Activated CD4-positive, CD25-positive, alpha-beta regulatory T cell treated with anti-CD3 and anti-CD28 coated beads, Interleukin-2, amount 50 U/mL, for 24 hours (primary cell): ENCODE data around the gene TTYH1.
"Not testable (repeated sequence)": the region's sequence is repeated elsewhere in the genome, so short reads cannot be mapped to it uniquely, and the experiment has no call there.

ENCODE experiments used
- ATAC-seq, 2 donors: fragments of 150-1000 bp; cut with Tn5 transposase; one replicate each; pipeline ENCODE4 v1.10.0; 2021; ENCODE audit warnings: mild to moderate bottlenecking in 1 of 2, moderate library complexity in 1 of 2

The TTYH1 gene

DNA sequence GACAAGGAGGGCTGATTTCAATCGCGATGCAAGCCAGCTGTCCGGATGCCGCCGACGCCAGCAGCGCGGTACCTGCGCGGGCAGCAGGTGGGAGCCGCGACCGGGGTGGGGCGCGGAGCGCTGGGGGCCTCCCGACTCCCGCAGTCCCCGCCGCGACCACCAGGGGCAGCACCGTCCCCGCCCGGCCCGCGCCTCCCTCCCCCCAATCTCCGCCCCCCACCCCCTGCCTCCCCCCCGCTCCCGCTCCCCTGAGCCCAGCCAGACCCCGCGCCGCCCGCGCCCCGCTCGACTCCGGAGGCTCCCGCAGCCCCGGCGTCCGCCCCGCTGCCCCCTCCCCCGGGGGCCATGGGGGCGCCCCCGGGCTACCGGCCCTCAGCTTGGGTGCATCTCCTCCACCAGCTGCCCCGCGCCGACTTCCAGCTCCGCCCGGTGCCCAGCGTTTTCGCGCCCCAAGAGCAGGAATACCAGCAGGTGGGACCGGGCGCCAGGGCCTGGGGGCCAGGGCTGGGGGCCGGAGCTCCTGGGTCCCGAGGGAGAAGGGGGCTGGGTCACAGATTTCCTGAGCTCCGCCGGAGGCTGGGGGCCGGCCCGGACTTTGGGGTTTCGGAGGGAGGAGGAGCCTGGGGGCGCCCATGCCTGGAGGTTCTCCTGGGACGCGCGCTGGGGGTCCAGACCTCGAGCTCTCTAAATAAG, at the start of gene TTYH1:
TTYH1 (plus strand) TSS at position 257 of the 693 bp plus-strand sequence; CDS start at position 346, 89 bp downstream.
- ATAC-seq: no peak

DNA sequence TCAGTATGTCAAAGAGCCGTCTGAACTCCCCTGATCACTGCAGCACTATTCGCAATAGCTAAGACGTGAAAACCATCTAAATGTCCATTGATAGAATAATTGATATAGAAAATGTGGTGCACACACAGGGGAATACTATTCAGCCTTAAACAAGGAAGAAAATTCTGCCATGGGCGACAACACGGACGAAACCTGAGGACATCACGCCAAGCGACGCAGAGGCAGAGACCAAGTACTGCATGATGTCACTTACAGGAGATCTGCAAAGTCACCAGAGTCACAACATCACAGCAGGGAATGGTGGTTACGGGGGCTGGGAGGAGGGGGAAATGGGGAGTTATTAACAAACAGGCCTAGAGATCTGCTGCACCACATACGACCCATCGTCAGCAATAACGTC, 49.5 kb upstream of the TTYH1 start:
- not testable (repeated sequence) for ATAC-seq

DNA sequence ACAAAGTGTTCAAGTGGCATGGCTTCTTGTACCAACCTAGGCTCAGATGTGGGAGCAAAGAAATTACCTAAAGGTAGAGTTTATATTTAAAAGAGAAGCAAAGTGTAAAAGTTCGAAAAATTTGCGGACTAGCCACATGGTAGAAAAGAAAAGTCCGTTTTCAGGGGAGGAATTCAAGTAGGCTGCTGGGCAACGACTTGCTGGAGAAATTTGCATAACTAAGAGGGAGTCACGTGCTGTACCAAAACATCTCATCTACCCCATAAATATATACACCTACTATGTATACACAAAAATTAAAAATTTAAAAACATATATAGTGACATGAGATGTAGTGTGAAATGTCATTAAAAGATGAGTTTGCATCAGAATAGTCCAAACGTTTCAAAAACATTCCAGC, 48.5 kb upstream of the TTYH1 start:
- no peak for ATAC-seq

DNA sequence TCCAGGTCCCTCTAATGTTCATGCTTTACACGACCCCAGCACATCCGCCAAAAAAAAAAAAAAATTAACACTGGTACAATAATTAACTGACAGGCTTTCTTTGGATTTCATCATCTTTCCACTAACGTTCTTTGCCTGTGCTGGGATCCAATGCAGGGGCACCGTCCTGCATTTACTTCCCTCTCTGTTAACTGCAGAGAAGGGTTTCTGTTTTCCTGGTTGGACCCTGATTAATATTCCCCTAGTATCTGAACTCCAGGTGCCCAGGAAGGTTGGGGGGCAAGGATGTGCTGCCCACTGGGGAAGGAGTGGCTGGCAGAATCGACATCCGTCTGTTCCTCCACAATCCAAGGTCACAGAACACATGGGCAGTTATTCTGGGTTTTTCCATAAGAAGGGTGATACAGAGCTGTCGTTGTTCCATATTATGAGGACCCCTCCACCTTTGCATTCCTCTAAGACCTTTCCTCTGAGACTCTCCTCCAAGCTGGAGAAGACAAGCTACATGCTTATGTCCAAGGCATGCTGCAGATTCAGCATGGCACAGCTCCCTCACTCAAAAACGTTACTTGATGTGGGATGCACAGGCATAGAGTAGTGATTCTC, 46.1 kb upstream of the TTYH1 start:
- no peak for ATAC-seq

DNA sequence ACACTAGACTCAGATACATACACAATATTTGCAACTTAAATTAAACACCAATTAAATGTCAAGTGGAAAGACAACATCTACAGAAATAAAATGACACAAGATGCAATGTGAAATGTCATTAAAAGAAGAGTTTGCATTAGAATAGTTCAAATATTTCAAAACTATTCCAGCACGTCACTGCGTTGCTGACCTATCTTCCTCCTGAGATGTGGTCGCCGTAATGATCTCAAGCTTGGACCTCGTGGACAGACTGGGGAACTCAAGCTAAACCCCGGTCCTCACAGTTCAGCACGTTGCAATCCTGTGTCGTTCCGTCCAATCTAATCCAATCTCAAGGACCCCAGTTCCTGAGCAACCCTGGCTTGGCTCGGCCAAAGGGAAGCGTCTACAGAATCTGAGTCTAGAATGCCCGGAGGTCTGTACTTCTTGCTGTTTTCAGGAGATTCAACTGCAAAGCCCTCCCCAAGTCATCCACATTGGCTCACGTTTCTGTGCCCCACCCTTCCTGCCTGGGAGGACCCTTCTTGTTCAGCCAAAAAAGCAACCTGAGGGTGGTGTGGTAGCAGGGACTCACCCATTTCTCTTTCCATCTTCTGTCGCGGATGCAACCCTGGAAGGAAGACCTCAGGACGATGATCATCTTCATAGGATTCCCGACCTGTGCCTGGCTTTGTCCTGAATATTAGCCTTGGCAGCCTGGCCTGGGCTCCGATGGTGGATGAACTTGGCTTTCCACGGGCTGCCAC, 45.4 kb upstream of the TTYH1 start:
- ATAC-seq: peak; percentile 6 to 25

DNA sequence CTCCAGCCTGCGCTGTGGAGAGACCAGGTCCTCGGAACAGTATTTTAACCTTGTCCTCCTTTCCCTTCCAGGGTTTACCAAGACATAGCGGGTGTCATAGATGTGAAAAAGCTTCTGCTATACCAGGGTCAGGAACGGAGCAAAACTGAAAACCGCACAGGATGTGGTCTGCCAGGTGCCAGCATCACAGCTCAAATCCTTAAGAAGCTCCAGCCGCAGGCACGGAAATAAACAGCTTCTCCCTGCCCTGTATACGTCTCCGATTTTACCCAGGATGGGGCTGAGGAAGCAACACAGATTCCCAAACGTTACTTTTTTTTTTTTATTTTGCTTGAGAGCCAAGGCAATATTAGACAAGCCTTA, 44.8 kb upstream of the TTYH1 start:
- ATAC-seq: peak; percentile 74 to 81

DNA sequence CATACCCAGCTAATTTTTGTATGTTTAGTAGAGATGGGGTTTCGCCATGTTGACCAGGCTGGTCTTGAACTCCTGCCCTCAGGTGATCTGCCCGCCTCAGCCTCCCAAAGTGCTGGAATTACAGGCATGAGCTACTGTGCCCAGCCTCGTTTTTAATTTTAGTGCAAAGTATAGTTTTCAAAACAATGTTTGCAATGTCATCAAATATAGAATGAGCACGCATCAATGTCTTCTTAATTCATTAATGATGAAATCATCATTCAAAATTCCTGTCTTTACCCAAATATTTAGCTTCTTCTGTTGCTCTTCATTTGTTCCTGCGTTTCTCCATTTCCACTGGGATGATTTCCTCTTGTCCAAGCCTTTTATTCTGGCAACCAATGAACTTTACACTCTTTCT, 43.8 kb upstream of the TTYH1 start:
- ATAC-seq: not testable (repeated sequence)

DNA sequence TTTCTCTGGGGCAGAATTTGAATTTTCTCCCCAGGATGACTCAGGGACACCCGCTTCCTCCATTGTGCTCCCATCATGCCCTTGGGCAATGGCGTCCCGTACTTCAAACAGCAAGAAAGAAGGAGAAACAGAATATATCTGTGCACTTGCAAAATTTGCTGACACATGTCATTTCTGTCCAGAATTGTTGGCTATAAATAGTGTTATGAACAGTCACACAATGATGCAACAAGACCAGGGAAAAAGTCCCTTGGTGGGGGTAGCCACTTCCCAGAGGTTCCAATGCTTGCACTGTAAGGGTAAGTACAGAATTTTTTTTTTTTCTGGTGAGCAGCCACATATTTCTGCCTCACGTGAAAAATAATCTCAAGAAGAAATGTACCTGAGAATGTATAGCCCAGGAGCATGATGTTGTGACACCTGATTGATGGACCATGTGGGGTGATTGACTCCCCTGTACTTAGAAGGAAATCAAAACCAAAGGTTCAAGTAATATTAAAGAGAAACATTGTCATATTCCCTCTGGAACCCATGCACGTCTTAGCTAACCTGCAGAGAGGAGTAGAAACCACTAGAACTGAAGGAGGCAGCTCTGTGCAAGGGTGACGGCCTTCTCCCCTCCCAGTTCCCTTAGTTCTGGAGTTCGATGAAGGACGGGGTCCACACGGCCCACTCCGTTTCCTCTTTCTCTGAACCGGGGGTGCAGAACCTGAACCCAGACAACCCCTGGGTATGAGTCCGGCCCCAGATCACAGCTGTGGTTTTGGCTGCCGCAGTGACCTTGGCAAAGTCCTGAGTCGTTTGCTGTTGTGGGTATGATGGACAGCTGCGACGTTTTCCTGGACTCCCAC, 41.3 kb upstream of the TTYH1 start:
- no peak for ATAC-seq

DNA sequence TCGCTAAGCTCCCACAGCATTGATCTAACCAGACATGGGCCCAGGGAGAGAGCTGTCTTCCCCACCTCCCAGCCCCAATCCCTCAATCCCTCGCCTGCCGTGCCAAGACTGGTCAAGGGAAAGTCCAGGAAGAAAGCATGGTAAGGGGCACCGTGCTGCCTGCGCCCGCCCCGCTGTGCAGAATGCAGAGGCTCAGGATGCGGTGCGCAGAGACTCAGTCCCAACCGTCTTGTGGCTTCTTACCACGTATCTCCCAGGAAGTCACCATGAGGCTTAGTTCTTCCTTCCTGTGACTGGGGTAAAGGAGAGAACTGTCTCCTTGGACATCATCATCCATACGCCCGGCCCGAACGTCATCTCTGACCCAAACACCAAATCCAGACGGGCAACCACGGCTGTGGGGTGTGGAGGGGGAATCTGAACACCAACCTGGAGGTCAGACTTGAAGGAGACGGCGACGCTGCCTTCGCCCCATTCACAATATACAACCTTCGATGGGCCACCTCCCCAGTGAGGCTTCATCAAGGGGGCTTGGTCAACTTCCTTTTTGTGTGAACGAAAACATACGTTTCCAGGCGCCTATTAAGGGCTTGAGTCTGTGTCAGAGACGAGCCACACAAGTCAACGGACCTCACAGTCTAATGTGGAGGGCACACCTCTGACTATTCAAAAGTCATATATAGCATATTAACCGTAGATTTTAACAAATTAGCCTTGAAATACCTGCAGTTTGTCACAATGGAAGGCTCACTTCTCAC, 39.9 kb upstream of the TTYH1 start:
- ATAC-seq: peak in 1 of 2 donors; percentile 10

DNA sequence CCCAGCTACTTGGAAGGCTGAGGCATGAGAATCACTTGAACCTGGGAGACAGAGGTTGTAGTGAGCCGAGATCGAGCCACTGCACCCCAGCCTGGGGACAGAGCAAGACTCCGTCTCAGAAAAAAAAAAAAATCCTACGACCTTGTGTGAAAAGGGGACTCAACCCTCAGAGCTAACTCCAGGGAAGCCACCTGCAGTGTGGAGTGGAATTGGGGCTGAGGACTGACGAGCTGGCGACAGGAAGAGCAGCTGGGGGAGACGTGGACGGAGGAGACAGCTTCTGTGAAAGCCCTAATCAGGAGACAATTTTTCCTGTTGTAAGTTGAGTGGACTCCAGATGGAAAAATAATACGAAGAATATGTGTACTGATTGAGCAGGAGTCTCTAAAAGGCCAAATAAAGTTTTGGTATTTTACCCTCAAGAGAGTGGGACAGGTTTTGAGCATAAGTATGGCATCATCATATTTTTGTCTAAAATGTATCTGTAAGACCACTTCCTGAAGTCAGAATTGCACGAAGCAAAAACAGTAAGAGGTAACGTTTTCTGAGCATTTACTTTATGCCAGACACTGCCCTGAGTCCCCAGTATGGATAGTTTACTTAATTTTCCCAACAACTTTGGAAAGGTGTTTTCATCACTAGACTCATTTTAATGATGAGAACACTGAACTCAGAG, 38.5 kb upstream of the TTYH1 start:
- ATAC-seq: no peak

DNA sequence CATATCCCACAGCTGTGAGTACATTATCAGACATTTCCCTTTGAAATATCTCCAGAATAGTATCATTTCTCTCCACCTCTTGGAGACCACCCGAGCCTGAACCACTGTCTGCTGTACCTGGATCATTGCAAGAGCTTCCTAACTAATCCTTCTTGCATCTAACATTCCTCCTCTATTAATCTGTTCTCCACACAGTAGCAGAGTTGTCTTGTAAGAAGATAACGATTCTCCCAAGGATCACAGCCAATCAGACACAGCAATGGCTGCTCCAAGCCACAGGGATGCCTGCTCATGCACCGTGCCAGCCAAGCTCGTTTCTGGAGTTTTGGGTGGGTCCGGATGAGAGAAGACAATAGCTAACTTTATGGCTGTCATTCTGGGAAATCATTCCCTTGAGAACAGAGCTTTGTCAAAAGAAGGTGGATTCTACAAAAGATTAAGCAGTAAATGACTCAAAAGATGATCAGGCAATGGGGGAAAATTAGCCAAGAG, 36.0 kb upstream of the TTYH1 start:
- ATAC-seq: no peak

DNA sequence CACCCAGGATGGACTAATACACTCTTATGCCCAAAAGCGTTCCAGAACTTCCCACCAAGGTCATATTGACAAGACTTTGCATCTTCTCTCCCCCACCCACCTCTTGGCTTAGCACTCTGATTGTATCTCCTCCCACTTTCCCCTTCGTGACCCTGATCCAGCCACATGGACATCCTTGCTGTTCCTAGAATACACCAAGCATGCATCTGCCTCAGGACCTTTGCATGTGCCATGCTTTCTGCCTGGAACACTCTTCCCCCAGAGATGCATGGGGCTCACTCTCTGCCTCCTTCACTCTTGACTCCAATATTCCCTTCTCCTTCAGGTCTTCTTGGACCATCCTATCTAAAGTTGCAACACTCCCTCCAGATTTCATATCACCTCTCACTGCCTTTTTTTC, 34.4 kb upstream of the TTYH1 start:
- ATAC-seq: no peak

DNA sequence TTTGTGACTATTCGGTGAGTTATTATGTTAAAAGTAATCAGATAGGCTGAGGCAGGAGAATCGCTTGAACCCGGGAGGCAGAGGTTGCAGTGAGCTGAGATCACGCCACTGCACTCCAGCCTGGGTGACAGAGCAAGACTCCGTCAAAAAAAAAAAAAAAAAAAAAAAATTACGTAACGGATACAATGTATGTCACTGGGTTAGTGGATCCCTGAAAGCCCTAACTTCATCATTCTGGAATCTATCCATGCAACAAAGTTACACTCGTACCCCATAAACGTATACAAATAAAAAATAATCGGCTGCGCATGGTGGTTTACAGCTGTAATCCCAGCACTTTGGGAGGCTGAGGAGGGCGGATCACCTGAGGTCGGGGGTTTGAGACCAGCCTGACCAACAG, 33.2 kb upstream of the TTYH1 start:
- not testable (repeated sequence) for ATAC-seq

DNA sequence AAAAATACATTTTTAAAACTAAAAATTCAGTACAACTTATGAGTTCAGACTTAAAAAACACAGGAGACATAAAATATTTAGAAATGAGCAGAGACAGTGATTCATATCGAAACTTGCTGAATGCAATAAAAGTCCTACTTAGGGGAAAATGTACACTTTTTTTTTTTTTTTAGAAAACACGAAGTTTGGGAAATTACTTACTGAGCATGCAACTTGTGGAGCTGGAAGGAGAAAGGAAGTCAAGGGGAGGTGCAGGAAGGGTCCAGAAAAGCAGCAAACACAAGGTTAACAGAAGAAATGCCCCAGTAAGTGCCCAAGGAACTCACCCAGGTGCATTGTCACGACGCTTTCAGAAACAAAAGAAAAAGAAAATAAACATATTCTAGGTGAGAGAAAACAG, 31.9 kb upstream of the TTYH1 start:
- no peak for ATAC-seq

DNA sequence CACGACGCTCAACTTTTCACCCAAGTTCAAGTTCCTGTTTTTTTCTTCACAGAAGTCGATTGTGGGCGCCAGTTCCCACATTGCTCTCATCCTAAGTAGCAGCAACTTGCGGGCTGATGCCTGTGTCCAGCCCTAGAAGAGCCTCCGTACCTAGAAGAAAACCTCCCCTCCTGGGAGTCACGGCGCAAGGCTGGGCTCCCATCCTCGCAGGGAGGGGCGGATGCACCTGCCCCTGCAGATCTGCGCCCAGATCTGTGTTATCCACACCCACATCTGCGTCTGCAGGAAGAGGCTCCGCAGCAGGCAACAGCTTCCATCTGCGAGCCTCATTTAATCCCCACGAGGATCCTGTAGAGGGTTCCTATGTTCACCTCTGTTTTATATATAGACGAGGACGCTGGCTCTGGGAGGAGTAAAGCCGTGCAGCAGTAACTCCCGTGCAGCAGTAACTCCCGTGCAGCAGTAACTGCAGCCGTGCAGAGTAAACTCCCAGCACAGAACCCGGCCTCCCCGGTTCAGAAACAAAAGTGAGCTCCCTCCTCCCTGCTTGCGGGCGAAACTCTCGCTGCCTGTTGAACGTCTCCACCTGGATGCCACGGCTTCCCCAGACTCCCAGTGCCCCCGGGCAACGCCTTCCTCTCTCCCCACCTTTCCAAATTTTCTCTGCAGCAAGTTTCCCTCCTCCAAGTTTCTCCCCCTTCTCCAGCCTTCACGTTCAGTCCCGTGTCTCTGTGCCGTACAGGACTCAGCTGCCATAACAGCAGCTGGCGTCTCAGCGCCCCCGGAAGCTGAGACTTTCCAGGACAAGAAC, 27.1 kb upstream of the TTYH1 start:
- peak; percentile 55 to 58 for ATAC-seq

DNA sequence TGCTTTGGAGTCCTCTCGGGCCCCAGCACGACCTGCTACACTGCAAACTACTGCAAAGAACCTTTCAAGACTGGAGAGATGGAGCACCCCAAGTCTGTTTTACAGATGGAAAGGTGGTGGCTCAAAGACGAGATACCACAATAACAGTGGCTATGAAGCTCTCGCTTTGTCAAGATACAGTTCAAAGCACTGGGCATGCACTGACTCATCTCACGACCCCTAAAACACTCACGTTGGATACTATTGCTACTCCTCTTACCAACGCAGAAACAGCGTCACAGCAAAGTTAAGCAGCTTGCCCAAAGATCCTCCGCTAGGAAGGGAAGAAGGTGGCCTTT, 26.5 kb upstream of the TTYH1 start:
- ATAC-seq: peak; percentile 33 to 47

DNA sequence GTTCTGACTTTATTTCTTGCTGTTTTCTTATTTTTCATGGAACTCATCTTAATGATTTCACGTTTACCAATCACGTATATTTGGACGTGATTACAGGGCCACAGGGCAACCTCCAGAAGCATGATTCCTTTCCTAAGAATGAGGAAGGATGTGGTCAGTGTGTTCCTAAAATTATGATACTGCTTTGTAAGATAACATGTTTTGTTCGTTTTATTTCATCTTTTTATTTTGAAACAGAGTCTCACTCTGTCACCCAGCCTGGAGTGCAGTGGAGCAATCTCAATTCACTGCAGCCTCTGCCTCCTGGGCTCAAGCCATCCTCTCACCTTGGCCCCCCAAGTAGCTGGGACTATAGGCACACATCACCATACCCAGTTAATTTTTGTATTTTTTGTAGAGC, 25.7 kb upstream of the TTYH1 start:
- ATAC-seq: no peak

DNA sequence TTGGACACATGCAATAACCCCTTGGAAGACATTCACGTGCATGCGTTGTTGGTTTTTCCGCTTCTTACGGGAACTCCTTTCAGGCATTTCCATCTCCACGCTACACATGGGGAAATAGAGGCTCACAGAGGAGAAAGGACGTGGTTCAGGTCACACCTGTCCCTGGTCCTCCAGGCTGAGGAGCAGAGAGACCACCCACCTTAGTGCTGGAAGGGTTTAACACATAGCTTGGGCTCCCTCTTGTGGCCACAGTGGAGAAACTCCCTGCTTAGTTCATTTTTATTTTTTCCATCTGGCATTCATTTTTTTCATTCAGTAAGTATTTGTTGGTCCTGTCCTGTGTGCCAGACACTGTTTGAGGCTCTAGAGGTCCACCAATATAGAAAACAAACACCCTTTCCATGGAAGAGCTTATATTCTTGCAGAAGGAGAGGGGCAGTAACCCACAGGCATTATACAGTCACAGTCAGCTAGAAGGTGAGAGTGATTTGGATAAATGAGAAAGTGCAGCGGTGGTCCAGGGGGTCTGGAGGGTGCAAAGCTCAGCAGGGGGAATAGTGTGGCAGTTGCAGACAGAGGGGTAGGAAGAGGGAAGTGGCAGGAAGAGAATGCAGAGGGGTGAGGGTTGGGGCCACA, 24.2 kb upstream of the TTYH1 start:
- ATAC-seq: no peak

DNA sequence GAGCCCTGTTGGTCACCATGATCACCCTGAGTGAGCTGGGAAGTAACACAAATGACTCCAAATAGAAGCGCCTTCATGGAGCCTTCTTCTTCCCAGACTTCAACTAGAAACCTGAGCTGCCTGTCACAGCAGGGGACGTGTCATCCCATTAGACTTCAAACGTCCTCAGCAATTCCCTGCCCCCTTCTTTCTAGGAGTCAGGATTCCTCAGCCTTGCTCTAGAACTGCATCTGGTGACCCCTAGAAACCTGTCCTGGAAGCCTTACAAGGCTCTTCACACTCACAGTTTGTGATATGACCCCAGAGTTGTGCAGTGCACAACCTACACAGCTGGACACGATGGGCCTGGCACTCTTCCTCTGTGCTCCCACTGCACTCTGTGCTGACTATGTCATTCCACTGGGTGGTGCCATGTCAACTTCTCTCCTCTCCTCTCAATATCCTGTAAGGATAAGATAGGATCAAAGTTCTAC, 23.6 kb upstream of the TTYH1 start:
- ATAC-seq: no peak

DNA sequence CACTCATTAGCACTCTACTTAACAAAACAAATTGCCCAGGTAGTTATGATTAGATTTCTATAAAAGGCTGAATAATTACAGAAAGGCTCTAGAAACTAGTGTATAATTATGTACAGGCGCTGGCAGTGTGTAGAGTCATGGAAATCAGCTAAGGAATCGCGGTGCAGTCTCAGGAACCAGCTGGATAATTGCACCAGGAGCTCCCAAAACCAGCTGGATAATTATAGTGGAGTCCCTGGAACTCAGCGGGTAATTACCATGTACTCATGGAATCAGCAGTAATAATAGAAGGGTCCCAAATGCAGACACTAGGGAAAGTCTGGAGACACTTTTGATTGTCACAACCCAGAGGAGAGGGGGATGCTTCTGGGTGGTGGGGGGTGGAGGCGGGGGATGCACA, 23.2 kb upstream of the TTYH1 start:
- no peak for ATAC-seq
